Hematopoietic multipotent progenitor cell treated with erythropoietin and hydrocortisone succinate and interleukin-3 and kit ligand, for 15 days (in vitro differentiated cells): ENCODE results near the gene NCAM2.

Experiments used
- DNase-seq: peaks from one replicate; pipeline ENCODE4 v3.0.0-alpha.2; 2015; ENCODE audit warnings: low spot score

NCAM2 gene

DNA sequence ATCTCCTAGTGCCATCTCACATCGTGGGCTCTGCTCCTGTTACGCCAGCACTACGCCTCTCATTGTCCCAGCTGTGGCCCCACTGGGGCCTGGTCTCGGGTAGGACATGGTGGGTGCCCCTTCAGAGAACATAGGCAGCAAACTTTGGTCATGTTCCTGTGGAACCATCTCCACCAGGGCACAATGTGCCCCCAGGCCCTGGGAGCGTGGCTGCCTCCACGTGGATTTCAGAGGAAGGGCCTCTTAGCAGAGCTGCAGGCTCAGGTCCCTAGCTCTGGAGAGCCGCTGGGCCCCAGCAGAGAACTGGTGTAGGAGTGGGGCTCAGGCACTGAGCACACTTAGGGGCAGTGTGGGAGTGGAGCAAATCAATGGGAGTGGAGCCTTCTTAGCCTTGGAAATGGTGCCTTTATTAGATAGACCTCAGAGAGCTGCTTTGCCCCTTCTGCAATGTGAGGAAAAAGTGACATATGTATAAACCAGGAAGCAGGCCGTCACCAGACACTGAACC lies 460.0 kb downstream of the NCAM2 start:
- DNase-seq, result no peak

DNA sequence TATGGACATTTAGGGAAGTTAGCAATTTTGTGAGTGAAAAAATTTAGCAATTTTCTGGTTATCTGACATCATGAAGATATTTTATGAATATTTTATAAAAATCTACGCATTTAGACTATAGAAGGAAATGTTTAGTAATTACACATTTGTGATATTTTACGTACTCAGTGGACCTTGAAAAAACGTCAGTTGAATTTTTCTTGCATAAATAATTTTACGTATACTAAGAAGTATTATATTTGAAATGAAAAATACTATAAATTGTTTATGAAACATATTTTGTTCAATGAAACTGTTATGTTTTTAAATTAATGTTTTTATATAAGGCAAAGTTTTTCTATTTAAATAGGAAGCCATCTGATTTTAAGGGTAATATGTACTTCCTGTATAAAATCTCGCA lies 462.8 kb downstream of the NCAM2 start:
- DNase-seq, result no peak

DNA sequence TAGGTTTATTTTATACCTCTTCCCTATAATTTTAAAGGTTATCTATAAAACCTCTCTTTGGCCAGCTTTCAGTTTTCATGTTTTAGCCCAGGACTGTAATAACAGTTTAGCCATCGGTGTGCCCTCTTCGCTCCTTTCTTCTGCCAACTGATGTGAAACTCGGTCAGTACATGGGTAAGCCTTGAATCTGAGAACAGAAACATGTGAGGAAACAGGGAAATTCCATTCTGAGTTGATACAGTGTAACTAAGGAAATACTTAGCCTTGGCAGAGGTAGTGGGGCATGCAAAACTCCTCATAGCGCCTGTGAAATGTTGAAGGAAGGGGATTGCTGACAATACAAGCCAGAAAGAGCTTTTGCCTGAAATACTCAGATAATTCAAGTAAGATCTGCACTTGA lies 465.2 kb downstream of the NCAM2 start:
- no peak for DNase-seq

DNA sequence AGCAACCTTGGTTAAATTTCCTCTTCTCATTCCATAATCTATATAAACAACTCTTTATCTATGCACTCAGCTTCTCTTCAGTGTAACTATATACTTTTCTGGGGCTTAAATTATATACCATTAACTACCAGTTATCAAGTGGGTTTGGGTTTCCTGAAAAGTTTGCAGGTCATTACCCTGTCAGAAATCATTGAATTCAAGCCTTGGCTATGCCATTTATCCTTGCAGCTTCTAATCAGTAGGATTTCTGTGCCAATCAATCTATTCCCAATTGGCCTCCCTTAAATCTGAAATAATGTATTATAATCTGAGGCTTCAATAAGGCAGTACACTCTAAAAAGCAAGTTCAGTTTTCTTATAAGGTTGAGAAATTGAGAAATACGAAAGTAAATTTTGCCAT lies 466.5 kb downstream of the NCAM2 start:
- no peak for DNase-seq

DNA sequence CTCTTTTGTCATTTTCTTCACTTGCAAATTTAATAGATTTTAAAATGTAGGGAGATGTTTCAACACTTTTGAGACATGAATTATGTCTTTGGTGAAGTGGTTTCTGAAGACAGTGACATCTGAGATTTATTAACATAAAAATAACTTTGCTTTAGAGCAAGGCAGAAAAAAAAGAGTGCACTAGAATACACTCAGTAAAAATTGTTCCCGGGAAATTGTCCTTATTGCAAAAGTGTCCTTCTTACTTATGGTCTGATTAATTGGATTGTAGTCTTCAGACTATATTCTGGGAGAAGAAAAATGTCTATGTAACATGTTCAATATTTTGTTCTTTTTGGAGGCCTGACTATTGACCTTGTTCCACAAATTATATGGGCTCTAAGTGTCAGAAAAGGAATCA lies 468.5 kb downstream of the NCAM2 start:
- DNase-seq, result no peak

DNA sequence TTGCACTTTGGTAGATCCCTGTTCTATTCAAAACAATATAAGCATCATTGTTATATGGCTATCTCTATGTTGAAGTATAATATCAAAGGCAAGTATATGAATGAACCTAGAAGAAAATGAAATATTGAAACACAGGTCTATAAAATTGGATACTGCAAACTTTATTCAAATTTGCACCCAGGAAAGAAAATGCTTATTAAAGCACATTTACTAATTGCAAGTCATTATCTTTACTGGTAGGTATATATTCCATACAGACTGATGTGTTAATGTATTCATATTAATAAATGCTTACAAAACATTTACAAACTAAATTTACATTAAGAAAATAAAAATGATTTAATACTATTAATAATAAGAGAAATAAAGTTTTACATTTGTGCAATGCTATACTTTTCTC lies 469.8 kb downstream of the NCAM2 start:
- DNase-seq, result no peak

DNA sequence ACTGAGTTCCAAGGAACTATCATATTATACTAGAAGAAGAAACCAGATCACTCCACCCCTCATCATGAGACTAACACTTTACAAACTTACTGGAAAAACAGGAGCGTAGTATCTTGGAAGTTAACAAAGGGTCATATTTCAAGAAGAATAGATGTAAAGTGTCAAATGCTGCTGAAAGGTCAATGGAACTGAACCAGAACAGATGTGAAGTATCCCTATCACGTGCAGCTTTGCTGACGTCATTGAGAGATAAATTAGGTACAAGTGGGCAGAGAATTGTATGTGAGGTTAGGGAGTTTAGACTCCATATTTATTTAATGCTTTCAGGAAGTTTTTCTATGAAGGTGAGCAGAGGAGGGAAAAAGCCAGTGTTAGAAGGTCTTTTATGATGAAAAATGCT lies 483.0 kb downstream of the NCAM2 start:
- no peak for DNase-seq

DNA sequence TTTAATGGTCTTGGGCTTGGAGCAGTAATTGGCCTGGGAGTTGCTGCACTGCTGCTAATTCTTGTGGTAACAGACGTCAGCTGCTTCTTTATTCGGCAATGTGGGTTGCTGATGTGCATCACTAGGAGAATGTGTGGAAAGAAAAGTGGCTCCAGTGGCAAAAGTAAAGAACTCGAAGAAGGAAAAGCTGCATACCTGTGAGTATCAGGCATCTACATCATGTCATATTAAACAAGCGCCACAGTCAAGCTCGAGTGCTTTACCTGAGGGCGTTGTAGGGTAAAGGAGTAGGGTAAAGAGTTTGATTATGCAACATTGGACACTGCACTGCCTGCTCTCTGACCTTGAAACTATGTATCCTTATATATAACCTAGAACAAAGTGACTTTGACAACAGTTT lies 510.6 kb downstream of the NCAM2 start:
- no peak for DNase-seq

DNA sequence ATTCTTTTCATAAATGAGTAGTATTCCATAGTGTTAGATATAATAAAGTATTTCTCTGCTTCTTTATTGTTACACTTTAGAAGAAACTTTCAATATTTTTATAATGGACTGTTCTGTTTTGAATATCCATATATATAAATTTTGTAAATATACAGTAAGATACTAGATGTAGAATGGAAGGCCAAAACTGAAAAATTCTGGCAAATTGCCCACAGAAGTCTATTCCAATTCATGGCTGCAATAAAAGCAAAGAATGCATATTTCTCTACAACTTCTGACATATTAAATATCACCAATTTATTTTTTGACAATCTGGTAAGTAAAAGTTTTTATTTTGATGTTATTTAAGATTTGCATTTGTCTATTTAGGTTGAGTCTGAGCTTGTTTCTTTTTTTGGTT lies 532.5 kb downstream of the NCAM2 start:
- DNase-seq, result no peak

DNA sequence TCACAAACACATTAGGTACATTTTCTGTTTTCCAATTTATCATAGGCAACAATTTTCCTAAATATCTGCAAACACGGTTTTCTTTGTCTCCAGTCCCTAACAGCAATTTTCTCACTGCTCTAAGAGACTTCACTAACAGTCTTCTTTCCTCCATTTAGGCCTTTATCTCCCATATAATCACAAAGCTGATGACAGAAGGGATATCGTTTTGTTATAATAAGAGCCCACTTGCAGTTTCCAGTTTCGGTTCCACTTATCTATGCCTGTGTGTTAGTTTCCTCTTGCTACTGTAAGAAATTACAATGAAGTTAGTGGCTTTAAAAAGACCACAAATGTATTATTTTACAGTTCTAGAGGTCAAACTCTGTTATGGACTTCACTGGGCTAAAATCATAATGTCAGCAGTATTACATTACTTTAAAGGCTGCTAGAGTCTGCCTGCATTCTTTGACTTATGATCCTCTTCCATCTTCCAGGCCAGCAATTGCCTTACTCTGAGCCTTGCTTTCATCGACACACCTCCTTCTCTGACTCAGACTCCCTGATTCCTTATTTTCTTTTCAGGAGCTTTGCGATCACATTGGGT lies 549.3 kb downstream of the NCAM2 start:
- DNase-seq, result no peak

DNA sequence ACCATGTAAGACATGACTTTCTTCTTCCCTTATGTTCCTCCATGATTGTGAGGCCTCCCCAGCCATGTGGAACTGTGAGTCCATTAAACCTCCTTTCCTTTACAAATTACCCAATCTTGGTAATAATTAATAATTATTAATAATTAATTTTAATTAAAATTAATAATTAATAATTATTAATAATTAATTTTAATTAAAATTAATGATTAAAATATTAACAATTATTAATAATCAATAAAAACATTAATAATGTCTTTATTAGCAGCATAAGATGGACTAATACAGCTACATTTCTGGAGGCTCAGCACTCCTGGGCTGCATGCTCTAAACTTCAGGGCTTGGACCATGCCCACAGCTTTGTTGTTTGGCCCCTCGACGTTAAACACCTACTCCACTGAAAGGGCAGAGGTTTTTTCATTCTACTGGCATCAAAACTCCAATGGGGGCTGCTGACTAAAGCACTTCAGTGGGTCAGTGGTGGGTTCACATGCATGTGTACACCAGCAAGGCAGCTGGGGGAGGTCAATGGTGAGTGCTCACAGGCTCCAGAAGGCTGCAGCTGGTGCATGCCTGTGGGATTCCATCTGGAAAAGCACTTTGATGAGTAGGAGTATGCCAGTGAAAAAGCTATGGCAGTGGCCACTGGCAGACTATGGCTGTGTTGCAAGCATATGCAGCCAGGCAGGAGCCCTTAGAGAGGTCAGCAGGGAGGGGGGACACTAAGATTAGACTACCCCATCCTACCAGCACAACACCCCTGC lies 561.3 kb downstream of the NCAM2 start:
- DNase-seq, result no peak
